Nephron (organoid): Measurements from ENCODE around the gene IQGAP2.

Experiments used
- H3K27ac Mint-ChIP-seq, 3 experiments: 2 replicates each; pipeline ENCODE4 v1.8.0; 2020; ENCODE audit warnings: mixed read lengths in 3 of 3, mild to moderate bottlenecking in 2 of 3, moderate library complexity in 1 of 3
- H3K27me3 Mint-ChIP-seq: 2 replicates; pipeline ENCODE4 v1.8.0; 2021; ENCODE audit warnings: low read depth, mild to moderate bottlenecking, moderate library complexity, mixed read lengths
- H3K36me3 Mint-ChIP-seq: 2 replicates; pipeline ENCODE4 v1.8.0; 2020; ENCODE audit warnings: low read depth, mixed read lengths
- H3K4me1 Mint-ChIP-seq: 2 replicates; pipeline ENCODE4 v1.8.0; 2020; ENCODE audit warnings: mixed read lengths
- H3K4me3 Mint-ChIP-seq, 3 experiments: 2 replicates each; pipeline ENCODE4 v1.8.0; 2020; ENCODE audit warnings: mild to moderate bottlenecking in 3 of 3, mixed read lengths in 3 of 3, moderate library complexity in 2 of 3
- H3K9me3 Mint-ChIP-seq: 2 replicates; pipeline ENCODE4 v1.8.0; 2020; ENCODE audit warnings: mixed read lengths
- CTCF ChIP-seq, 3 experiments: fragments of 200-600 bp; sonication (generic); IDR thresholded peaks; one replicate each; pipeline ENCODE4 v1.5.0; 2021; ENCODE audit warnings: antibody characterized with exemption in 3 of 3; ENCODE audit not compliant: unreplicated experiment in 3 of 3

IQGAP2 gene

DNA sequence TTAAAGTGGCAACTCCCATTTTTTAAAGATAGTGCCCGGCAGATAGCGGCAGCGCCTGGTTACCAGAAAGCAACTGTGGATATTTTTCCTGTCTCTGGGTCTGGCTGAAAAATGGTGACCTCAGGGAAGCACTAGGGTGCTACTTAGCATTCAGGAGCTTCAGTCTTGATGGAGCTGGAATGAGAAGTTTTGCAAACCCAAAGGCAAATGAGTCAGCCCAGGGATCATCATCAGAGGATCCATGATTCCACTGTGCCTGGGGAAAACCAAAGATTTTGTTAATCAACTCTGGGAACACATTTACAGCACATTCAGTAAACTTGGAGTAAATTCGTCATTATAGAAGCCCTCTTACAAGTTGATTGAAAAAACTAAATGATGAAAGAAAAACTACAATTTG is 339.5 kb downstream of the IQGAP2 start:
- TF ChIP-seq CTCF (IDR thresholded peaks at IDR 0.05; ENCODE audit: unreplicated experiment in 3 of 3) = no peak
- Mint-ChIP-seq H3K4me3 (no peak overlapping the region), H3K27me3 (no peaks in the 10 kb centered on the region), H3K36me3 (no peaks in the 10 kb centered on the region), H3K4me1 (no peaks in the 10 kb centered on the region), H3K27ac (no peak overlapping the region), H3K9me3 (no peaks in the 10 kb centered on the region)

GRCh38 chr5:76744632-76745031 is 341.5 kb downstream of the IQGAP2 start:
- H3K4me3 Mint-ChIP-seq = no peak overlapping the region
- no peak for TF ChIP-seq CTCF (IDR thresholded peaks at IDR 0.05; ENCODE audit: unreplicated experiment in 3 of 3)
- H3K36me3 Mint-ChIP-seq = no peaks in the 10 kb centered on the region
- H3K27ac Mint-ChIP-seq = no peak overlapping the region
- no peaks in the 10 kb centered on the region for H3K4me1 Mint-ChIP-seq
- H3K9me3 Mint-ChIP-seq = no peaks in the 10 kb centered on the region
- no peaks in the 10 kb centered on the region for H3K27me3 Mint-ChIP-seq

DNA sequence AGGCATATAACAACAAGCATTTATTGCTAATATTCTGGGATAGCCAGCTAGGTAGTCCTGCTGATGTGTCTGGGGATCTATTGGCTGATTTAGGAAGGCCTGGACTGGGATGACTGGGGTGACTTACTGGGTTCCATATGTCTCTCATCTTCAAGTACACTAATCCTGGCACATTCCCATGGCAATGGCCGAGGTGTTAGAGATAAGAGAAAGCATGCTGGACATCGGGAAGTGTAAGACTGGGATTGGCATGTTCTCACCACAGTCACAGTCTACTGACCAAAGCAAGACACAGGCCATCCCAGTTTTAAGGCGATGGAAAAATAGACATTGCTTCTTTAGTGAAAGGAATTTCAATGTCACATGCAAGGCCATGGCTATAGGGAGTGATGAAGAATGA is 342.6 kb downstream of the IQGAP2 start:
- TF ChIP-seq CTCF (IDR thresholded peaks at IDR 0.05; ENCODE audit: unreplicated experiment in 3 of 3) = no peak
- no peaks in the 10 kb centered on the region for H3K9me3 Mint-ChIP-seq
- no peaks in the 10 kb centered on the region for H3K27me3 Mint-ChIP-seq
- no peaks in the 10 kb centered on the region for H3K36me3 Mint-ChIP-seq
- H3K4me3 Mint-ChIP-seq = no peak overlapping the region
- H3K4me1 Mint-ChIP-seq = no peaks in the 10 kb centered on the region
- no peak overlapping the region for H3K27ac Mint-ChIP-seq

GRCh38 chr5:76746677-76747076 is 343.6 kb downstream of the IQGAP2 start:
- Mint-ChIP-seq H3K27ac (no peak overlapping the region), H3K36me3 (no peaks in the 10 kb centered on the region), H3K27me3 (no peaks in the 10 kb centered on the region), H3K4me1 (no peaks in the 10 kb centered on the region), H3K9me3 (no peaks in the 10 kb centered on the region), H3K4me3 (no peak overlapping the region)
- no peak for TF ChIP-seq CTCF (IDR thresholded peaks at IDR 0.05; ENCODE audit: unreplicated experiment in 3 of 3)

GRCh38 chr5:76747706-76748105 is 344.6 kb downstream of the IQGAP2 start:
- Mint-ChIP-seq H3K9me3 (no peaks in the 10 kb centered on the region), H3K27ac (no peak overlapping the region), H3K27me3 (no peaks in the 10 kb centered on the region), H3K4me3 (no peak overlapping the region), H3K4me1 (no peaks in the 10 kb centered on the region), H3K36me3 (no peaks in the 10 kb centered on the region)
- no peak for TF ChIP-seq CTCF (IDR thresholded peaks at IDR 0.05; ENCODE audit: unreplicated experiment in 3 of 3)

GRCh38 chr5:76751291-76751690 is 348.2 kb downstream of the IQGAP2 start:
- no peak for TF ChIP-seq CTCF (IDR thresholded peaks at IDR 0.05; ENCODE audit: unreplicated experiment in 3 of 3)
- no peaks in the 10 kb centered on the region for H3K4me1 Mint-ChIP-seq
- no peak overlapping the region for H3K27ac Mint-ChIP-seq
- H3K9me3 Mint-ChIP-seq = no peaks in the 10 kb centered on the region
- no peak overlapping the region for H3K4me3 Mint-ChIP-seq
- H3K27me3 Mint-ChIP-seq = no peaks in the 10 kb centered on the region
- no peaks in the 10 kb centered on the region for H3K36me3 Mint-ChIP-seq
